GM19043 (cell line): Measurements from ENCODE around the gene RDX.

ENCODE experiments used
- ATAC-seq: cut with Tn5 transposase; IDR thresholded peaks from one replicate; pipeline ENCODE4 v1.9.1; 2021; ENCODE audit warnings: low read depth; ENCODE audit not compliant: unreplicated experiment

Gene RDX

GRCh38 chr11:110176366-110177085 is 119.9 kb downstream of the RDX start:
- no peak for ATAC-seq

GRCh38 chr11:110174645-110175310 is 121.6 kb downstream of the RDX start:
- peak; percentile 4 for ATAC-seq

- ATAC-seq, result peak; percentile 65
These were observed 122.4 kb downstream of the RDX start for GRCh38 chr11:110173811-110174644.

DNA sequence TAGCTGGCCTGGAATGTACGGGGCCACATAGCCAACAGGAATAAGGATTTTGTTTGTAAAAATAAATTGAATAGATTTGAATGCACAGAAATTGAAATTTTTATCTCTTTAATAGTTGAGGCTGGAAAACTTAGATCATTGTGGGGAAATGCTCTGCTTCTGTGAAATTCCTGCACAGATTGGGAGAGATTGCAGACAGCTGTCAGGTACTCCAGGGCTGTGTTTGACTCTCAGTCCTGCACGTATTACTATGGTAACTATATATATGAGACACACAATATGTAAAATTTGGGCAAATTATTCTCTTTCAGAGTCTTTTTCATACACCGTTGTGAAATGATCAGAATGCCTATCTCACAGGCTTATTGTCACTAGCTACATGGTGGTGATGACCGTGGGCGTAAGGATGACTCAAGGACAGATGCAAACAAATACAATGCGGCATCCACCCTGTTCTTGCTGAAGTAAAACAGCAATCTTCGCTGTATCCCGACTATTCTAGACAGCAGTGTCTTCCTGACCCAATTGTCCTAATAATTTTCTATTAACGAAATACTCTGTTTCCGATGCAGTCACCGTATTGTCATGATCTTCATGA is 123.8 kb downstream of the RDX start:
- ATAC-seq, result no peak

GRCh38 chr11:110169738-110170137 is 126.7 kb downstream of the RDX start:
- ATAC-seq, result no peak

- no peak for ATAC-seq
These were observed 128.2 kb downstream of the RDX start for GRCh38 chr11:110168033-110168803.

DNA sequence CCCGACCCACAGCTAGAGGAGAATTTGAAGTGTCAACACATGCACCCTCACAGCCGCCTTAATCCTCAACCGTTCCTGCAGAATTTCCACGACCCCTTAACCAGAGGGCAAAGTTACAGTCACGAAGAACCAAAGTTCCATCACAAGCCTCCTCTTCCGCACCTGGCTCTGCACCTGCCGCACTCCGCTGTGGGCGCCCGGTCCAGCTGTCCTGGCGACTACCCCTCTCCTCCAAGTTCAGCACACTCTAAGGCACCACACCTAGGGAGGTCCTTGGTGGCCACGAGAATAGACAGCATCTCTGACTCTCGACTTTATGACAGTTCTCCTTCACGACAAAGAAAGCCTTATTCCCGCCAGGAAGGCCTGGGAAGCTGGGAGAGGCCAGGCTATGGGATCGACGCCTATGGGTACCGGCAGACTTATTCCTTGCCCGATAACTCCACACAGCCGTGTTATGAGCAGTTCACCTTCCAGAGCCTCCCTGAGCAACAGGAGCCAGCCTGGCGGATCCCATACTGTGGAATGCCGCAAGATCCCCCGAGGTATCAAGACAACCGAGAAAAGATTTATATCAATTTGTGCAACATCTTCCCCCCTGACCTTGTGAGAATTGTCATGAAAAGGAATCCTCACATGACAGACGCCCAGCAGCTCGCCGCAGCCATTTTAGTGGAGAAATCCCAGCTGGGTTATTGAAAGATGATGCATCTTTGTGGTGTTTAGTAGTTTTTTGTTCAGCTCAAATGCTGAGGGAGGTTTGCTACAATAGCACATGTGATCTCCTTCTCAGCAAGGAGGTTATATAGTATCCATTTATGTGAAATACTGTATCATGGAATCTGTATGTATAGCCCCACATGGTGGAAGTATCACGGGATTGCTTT is 131.1 kb downstream of the RDX start:
- no peak for ATAC-seq

DNA sequence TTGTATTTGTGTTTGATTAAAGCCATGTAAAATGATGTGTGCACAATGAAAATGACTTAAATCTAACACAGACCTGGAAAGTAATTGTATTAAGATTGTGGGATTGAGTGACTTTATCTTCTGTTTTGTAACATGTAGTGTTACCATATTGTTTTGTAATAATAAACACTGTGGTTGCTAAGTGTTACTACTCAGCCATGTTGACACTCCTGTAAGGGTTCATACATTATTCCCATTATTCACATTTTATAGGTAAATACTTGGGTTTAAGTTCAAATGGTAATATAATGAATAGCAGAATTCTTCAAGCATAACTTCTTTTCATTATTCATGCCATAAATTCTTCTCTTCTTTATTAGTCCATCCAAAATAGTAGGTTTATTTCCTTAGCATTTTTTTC is 134.2 kb downstream of the RDX start:
- no peak for ATAC-seq

DNA sequence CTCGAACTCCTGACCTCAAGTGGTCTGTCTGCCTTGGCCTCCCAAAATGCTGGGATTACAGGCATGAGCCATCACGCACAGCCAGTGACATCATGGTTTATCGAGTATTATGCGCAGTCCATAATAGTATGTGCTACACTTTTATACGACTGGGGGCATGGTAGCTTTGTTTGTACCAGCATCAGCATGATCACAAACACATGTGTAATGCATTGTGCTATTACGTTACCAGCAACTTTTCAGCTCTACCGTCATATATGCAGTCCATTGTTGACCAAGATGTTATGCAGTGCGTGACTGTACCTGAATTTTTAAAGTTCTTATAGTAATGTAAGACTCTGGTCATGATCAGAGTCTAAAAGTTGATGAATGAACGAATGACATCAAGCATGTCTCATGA is 135.4 kb downstream of the RDX start:
- no peak for ATAC-seq

DNA sequence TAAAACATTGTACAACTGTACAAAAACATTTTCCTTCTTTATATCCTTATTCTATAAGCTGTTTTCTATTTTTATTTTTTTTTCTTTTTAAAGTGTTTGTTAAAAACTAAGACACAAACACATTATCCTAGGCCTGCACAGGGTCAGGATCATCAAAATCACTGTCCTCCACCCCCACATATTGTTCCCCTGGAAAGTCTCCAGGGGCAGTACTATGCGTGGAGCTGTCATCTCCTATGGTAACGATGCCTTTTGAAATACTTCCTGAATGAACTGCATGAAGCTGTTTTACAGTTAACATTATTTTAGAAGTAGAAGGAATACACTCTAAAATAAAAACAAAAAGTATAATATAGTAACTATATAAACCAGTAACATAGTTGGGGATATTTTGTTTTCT is 136.0 kb downstream of the RDX start:
- ATAC-seq, result no peak

GRCh38 chr11:110160016-110160415 is 136.4 kb downstream of the RDX start:
- ATAC-seq, result no peak

DNA sequence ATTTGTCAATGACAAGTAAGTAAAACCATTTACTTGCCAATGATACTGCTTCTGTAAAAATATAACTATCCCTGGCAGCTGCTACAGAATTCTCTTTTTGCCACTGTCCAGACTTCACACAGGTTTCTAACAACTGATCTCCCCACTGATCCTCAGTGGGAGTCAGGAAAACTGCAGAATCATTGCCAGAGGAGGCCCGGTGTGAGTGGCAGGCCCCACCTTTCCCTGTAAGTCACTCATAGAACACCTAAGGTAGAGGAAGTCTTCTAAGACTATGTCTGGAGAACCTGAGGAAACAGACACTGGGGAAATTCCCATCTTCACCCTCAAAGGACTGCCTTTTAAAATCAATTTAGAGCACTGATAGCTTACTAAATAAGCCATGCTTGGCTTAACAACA is 136.9 kb downstream of the RDX start:
- ATAC-seq, result no peak

GRCh38 chr11:110158317-110159200 is 137.9 kb downstream of the RDX start:
- no peak for ATAC-seq

GRCh38 chr11:110156503-110156902 is 139.9 kb downstream of the RDX start:
- ATAC-seq, result no peak

DNA sequence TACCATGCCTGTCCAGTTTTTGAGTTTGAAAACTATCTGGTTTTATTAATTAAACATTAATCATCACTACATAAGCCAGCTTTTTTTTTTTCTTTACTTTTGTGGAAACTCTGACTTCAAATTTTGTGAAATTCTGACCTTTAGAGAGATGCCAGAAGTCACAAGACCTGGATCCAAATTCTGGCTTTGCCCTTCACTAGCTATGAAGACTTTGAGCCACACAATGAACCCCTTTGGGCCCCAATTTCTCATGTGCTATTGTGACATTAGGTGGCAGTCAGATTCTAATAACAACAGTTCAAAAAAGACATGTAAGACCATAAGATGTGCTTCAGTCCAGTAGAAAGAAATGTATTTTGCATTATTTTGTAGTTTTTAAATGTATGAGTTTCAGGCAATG is 142.9 kb downstream of the RDX start:
- ATAC-seq, result no peak

- no peak for ATAC-seq
These were observed 144.2 kb downstream of the RDX start for GRCh38 chr11:110152199-110152598.

DNA sequence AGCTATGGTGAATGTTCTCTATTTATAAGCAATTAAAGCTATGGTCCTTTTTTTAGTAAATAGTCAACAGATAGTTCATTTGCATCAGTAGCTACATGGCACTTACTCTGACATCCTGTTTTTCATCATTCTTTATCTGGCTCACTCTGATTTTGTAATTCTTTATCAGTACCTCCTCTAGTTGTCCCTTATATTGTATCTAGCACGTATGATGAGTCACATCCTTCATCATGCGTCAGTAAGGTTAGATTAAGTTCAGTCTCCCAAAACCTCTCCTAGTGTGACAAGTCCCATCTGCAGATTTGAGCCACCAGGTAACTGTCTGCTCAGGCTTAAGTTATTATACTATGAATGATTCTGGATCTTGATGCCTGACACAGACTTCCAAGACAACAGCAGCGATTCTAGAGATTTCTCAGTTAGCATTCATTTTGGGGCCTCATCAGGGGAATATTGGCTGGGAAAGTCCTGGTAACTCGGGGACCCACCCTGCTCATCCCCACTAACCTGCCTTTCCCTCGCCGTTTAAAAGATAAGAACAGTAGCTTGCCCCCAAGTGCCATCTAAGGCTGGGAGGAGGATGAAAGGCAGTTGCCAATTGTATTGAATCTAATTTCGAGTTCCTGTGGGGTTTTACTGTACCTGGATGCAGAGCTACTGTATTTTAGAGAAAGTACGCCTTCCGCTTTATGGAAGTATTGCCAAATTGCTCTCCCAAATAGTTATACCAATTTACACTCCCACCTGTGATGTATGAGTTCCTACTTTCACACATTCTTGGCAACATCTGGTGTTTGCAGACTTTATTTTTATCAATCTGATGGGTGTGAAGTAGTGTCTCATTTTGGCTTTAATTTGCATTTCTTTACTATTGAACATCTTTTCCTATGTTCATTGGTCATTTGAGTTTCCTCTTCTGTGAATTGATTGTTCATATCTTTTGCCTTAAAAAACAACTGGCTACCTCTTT is 147.4 kb downstream of the RDX start:
- ATAC-seq, result no peak
